ENCODE data around the gene PPP2R3B. TPM values are rescaled to one million over a fixed set of nuclear protein-coding genes. Genes with fewer than 3 reads are reported as not detected.

The PPP2R3B gene
- total RNA-seq, 2 donors from 2014 or later = 20.6 to 73.2 TPM

GRCh38 chrX:344371-344901 lies 42.3 kb downstream of the PPP2R3B start:
- 98% methylated on average over 44 of the region's 47 CpGs for whole genome bisulfite sequencing
- H3K4me3 ChIP-seq = no peak overlapping the region
- DNase-seq (ENCODE audit: low spot score) = no peak
- no peaks in the 10 kb centered on the region for H3K4me1 ChIP-seq (replicated peaks)
- no peaks in the 10 kb centered on the region for H3K27me3 ChIP-seq (replicated peaks; ENCODE audit: insufficient read depth)
- TF ChIP-seq POLR2AphosphoS5 (IDR thresholded peaks at IDR 0.05) (no peak), POLR2A (IDR thresholded peaks at IDR 0.05) (no peak), CTCF (IDR thresholded peaks at IDR 0.05) (no peak)
- no peaks in the 10 kb centered on the region for H3K9me3 ChIP-seq
- no peak overlapping the region for H3K27ac ChIP-seq
- no peaks in the 10 kb centered on the region for H3K36me3 ChIP-seq
- intact Hi-C loops (cut with DNase I) = no loop called here

GRCh38 chrX:341541-342101 lies 45.1 kb downstream of the PPP2R3B start:
- WGBS = 94% methylated on average over 35 of the region's 36 CpGs
- Histone ChIP-seq H3K27me3 (replicated peaks; ENCODE audit: insufficient read depth) (no peaks in the 10 kb centered on the region), H3K4me3 (no peak overlapping the region), H3K9me3 (no peaks in the 10 kb centered on the region), H3K36me3 (no peaks in the 10 kb centered on the region), H3K4me1 (replicated peaks) (no peaks in the 10 kb centered on the region), H3K27ac (no peak overlapping the region)
- no peak for DNase-seq (ENCODE audit: low spot score)
- intact Hi-C loops (cut with DNase I) = no loop called here
- TF ChIP-seq CTCF (IDR thresholded peaks at IDR 0.05) (no peak), POLR2A (IDR thresholded peaks at IDR 0.05) (no peak), POLR2AphosphoS5 (IDR thresholded peaks at IDR 0.05) (no peak)

- Histone ChIP-seq H3K27me3 (replicated peaks; ENCODE audit: insufficient read depth) (no peaks in the 10 kb centered on the region), H3K4me3 (no peak overlapping the region), H3K4me1 (replicated peaks) (no peaks in the 10 kb centered on the region), H3K27ac (no peak overlapping the region), H3K36me3 (no peaks in the 10 kb centered on the region), H3K9me3 (no peaks in the 10 kb centered on the region)
- no peak for TF ChIP-seq POLR2A (IDR thresholded peaks at IDR 0.05)
- no peak for TF ChIP-seq POLR2AphosphoS5 (IDR thresholded peaks at IDR 0.05)
- no peak for TF ChIP-seq CTCF (IDR thresholded peaks at IDR 0.05)
- intact Hi-C loops (cut with DNase I) = no loop called here
- no peak for DNase-seq (ENCODE audit: low spot score)
- 98% methylated on average over 29 of the region's 52 CpGs for WGBS
Observed at GRCh38 chrX:340641-341423, 45.9 kb downstream of the PPP2R3B start.

GRCh38 chrX:340121-340520 lies 46.6 kb downstream of the PPP2R3B start:
- WGBS = 92% methylated on average over 20 of the region's 24 CpGs
- no peak for DNase-seq (ENCODE audit: low spot score)

More at GRCh38 chrX:340121-340520, 46.6 kb downstream of the PPP2R3B start:
- Histone ChIP-seq H3K9me3 (no peaks in the 10 kb centered on the region), H3K27ac (no peak overlapping the region), H3K4me3 (no peak overlapping the region), H3K4me1 (replicated peaks) (no peaks in the 10 kb centered on the region), H3K27me3 (replicated peaks; ENCODE audit: insufficient read depth) (no peaks in the 10 kb centered on the region), H3K36me3 (no peaks in the 10 kb centered on the region)
- TF ChIP-seq POLR2AphosphoS5 (IDR thresholded peaks at IDR 0.05) = no peak
- TF ChIP-seq CTCF (IDR thresholded peaks at IDR 0.05) = no peak
- no peak for TF ChIP-seq POLR2A (IDR thresholded peaks at IDR 0.05)
- intact Hi-C loops (cut with DNase I) = no loop called here
